ENCODE results near the gene RRP8. TPM values are rescaled to one million over a fixed set of nuclear protein-coding genes. Genes with fewer than 3 reads are reported as not detected.

Gene RRP8
- total RNA-seq, 1 experiment from 2014 or later, result 17.8 TPM

DNA sequence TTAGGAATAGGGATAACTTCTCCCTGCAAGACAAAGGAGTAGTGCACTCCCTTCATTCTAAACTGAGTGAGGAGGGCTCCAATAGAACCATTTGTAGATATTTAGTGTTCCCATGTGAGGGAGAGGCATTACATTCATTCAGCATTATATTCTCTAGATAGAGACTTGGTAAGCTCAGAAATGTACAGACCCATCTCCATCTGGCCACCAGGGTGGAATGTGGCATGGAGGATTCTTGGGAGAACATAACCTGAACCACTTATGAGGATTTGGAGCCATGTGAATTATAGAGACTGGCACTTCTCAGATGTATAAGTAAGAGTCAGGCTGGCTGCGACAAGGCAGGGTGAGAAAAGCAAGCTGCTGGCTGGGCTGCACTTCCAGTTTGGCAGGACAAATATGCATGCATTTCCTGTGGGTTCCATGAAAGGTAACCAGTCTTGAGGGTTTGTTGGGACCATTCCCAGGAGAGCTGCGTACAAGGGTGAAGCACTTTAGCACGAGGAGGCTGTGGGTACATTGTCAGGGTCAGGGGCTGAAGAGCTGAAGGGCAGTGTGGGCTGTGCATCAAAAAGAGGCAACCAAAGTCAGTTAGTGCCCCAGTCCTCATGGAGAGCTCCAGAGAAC lies 9.2 kb downstream of the RRP8 start:
- ATAC-seq, result peak; percentile 50; the same call in 1 of the 2 replicates

More for the DNA sequence above, 9.2 kb downstream of the RRP8 start:
- H3K4me3 ChIP-seq (replicated peaks in 1 of 2; ENCODE audit: low read depth in 1 of 2, low read length in 2 of 2), result no peak overlapping the region
- no peaks in the 10 kb centered on the region for H3K4me1 ChIP-seq (ENCODE audit: control insufficient read depth in 1 of 2, insufficient read depth in 2 of 2, low read length in 2 of 2)
- TF ChIP-seq, protein P1, sequence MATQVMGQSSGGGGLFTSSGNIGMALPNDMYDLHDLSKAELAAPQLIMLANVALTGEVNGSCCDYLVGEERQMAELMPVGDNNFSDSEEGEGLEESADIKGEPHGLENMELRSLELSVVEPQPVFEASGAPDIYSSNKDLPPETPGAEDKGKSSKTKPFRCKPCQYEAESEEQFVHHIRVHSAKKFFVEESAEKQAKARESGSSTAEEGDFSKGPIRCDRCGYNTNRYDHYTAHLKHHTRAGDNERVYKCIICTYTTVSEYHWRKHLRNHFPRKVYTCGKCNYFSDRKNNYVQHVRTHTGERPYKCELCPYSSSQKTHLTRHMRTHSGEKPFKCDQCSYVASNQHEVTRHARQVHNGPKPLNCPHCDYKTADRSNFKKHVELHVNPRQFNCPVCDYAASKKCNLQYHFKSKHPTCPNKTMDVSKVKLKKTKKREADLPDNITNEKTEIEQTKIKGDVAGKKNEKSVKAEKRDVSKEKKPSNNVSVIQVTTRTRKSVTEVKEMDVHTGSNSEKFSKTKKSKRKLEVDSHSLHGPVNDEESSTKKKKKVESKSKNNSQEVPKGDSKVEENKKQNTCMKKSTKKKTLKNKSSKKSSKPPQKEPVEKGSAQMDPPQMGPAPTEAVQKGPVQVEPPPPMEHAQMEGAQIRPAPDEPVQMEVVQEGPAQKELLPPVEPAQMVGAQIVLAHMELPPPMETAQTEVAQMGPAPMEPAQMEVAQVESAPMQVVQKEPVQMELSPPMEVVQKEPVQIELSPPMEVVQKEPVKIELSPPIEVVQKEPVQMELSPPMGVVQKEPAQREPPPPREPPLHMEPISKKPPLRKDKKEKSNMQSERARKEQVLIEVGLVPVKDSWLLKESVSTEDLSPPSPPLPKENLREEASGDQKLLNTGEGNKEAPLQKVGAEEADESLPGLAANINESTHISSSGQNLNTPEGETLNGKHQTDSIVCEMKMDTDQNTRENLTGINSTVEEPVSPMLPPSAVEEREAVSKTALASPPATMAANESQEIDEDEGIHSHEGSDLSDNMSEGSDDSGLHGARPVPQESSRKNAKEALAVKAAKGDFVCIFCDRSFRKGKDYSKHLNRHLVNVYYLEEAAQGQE (IDR thresholded peaks at IDR 0.05; ENCODE audit: low read depth), result no peak
- TF ChIP-seq, protein P2, sequence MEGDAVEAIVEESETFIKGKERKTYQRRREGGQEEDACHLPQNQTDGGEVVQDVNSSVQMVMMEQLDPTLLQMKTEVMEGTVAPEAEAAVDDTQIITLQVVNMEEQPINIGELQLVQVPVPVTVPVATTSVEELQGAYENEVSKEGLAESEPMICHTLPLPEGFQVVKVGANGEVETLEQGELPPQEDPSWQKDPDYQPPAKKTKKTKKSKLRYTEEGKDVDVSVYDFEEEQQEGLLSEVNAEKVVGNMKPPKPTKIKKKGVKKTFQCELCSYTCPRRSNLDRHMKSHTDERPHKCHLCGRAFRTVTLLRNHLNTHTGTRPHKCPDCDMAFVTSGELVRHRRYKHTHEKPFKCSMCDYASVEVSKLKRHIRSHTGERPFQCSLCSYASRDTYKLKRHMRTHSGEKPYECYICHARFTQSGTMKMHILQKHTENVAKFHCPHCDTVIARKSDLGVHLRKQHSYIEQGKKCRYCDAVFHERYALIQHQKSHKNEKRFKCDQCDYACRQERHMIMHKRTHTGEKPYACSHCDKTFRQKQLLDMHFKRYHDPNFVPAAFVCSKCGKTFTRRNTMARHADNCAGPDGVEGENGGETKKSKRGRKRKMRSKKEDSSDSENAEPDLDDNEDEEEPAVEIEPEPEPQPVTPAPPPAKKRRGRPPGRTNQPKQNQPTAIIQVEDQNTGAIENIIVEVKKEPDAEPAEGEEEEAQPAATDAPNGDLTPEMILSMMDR (IDR thresholded peaks at IDR 0.05 in 2 of 3, conservative IDR thresholded peaks at IDR 0.05 in 1 of 3; ENCODE audit: borderline replicate concordance in 1 of 3, insufficient read depth in 1 of 3, low read depth in 2 of 3, low read length in 2 of 3), result peak in 1 of 3 experiments; percentile 17; a peak in 1 of 6 replicates
- peaks cover 19 to 20% of the 10 kb centered on the region in 2 experiments; a peak in 3 of 4 replicates for H3K36me3 ChIP-seq (ENCODE audit: control insufficient read depth in 1 of 2, insufficient read depth in 2 of 2, low read length in 2 of 2)
- no peak overlapping the region for H2AFZ ChIP-seq (ENCODE audit: low read depth, low read length, poor library complexity, severe bottlenecking)
- no peak for DNase-seq (ENCODE audit: low read depth, low spot score)
- no peaks in the 10 kb centered on the region for H3K27me3 ChIP-seq (ENCODE audit: insufficient read depth, low read length)
- no peaks in the 10 kb centered on the region for H3K9me3 ChIP-seq (ENCODE audit: control insufficient read depth in 1 of 2, insufficient read depth in 1 of 2, low read depth in 1 of 2, low read length in 2 of 2)
- intact Hi-C loops (cut with micrococcal nuclease), result no loop called here
- no peak overlapping the region for H3K4me2 ChIP-seq (ENCODE audit: low read length)
- CTCF ChIA-PET, result no interaction called here
- H3K9me2 ChIP-seq (ENCODE audit: insufficient read depth), result no peaks in the 10 kb centered on the region
- POLR2A ChIA-PET, result no interaction called here
- BruUV-seq (replicated peaks), result no TSS peak
- RAD21 ChIA-PET (ENCODE audit: low non-redundant PET in 1 of 2, low total read pairs in 2 of 2, uncharacterized antibody in 2 of 2, unreplicated experiment in 2 of 2), result no interaction called here
- peaks cover 16% of the 10 kb centered on the region for H3K79me2 ChIP-seq (ENCODE audit: insufficient read depth, low read length)
- no peak overlapping the region for H3K9ac ChIP-seq (ENCODE audit: low read length)
- no peaks in the 10 kb centered on the region for H4K20me1 ChIP-seq (ENCODE audit: insufficient read depth)
- H3K27ac ChIP-seq (ENCODE audit: low read depth, low read length), result no peak overlapping the region

All from HCT116 (cell line).